GM18861 (cell line): ENCODE data around the gene CLEC11A.
"Not testable (repeated sequence)": the region's sequence is repeated elsewhere in the genome, so short reads cannot be mapped to it uniquely, and the experiment has no call there.

ENCODE experiments used
- ATAC-seq: cut with Tn5 transposase; IDR thresholded peaks from one replicate; pipeline ENCODE4 v1.9.1; 2021; ENCODE audit not compliant: unreplicated experiment

The CLEC11A gene

GRCh38 chr19:50756244-50756643 is 33.1 kb downstream of the CLEC11A start:
- ATAC-seq: not testable (repeated sequence)

- ATAC-seq: not testable (repeated sequence)
Observed at GRCh38 chr19:50757624-50758023, 34.5 kb downstream of the CLEC11A start.

GRCh38 chr19:50759076-50759475 is 35.9 kb downstream of the CLEC11A start:
- not testable (repeated sequence) for ATAC-seq

GRCh38 chr19:50759886-50760285 is 36.7 kb downstream of the CLEC11A start:
- ATAC-seq: no peak

- not testable (repeated sequence) for ATAC-seq
Observed at GRCh38 chr19:50761501-50761900, 38.3 kb downstream of the CLEC11A start.

- not testable (repeated sequence) for ATAC-seq
Observed at GRCh38 chr19:50763521-50763920, 40.4 kb downstream of the CLEC11A start.

- no peak for ATAC-seq
Observed at GRCh38 chr19:50764409-50764808, 41.2 kb downstream of the CLEC11A start.

GRCh38 chr19:50766746-50767145 is 43.6 kb downstream of the CLEC11A start:
- ATAC-seq: not testable (repeated sequence)

- not testable (repeated sequence) for ATAC-seq
Observed at GRCh38 chr19:50767263-50767662, 44.1 kb downstream of the CLEC11A start.

GRCh38 chr19:50768277-50768676 is 45.1 kb downstream of the CLEC11A start:
- no peak for ATAC-seq

GRCh38 chr19:50770164-50770563 is 47.0 kb downstream of the CLEC11A start, which contains the start of gene GPR32:
Gene GPR32, plus strand, starts transcription at chr19:50770464. Its CDS starts 137 bp downstream, at chr19:50770601.
- not testable (repeated sequence) for ATAC-seq

GRCh38 chr19:50770888-50771287 is 47.7 kb downstream of the CLEC11A start:
- no peak for ATAC-seq

- ATAC-seq: no peak
Observed at GRCh38 chr19:50772476-50772875, 49.3 kb downstream of the CLEC11A start.

- ATAC-seq: not testable (repeated sequence)
Observed at GRCh38 chr19:50772912-50773311, 49.7 kb downstream of the CLEC11A start.

- ATAC-seq: not testable (repeated sequence)
Observed at GRCh38 chr19:50773454-50773853, 50.3 kb downstream of the CLEC11A start.
